Neural cell (in vitro differentiated cells): ENCODE measurements around the gene FAM107B. TPM values are rescaled to one million over a fixed set of nuclear protein-coding genes. Genes with fewer than 3 reads are reported as not detected.

Source experiments
- H2AFZ ChIP-seq: fragments of 200-600, 300-800 bp; sonication (generic), shearing (Covaris generic); 2 replicates; pipeline ENCODE4 v1.6.0; 2014; ENCODE audit warnings: low read depth, mild to moderate bottlenecking, antibody characterized with exemption, low read length, moderate library complexity
- H3F3A ChIP-seq: fragments of 200-600 bp; shearing (Covaris generic); 2 replicates; pipeline ENCODE4 v1.6.1; 2016; ENCODE audit warnings: mild to moderate bottlenecking, moderate library complexity, mixed read lengths, antibody characterized with exemption, low read length; ENCODE audit not compliant: insufficient read depth, poor library complexity, severe bottlenecking
- H3K27ac ChIP-seq: fragments of 200-600, 300-800 bp; sonication (generic), shearing (Covaris generic); 2 replicates; pipeline ENCODE4 v1.5.1; 2014; ENCODE audit warnings: mild to moderate bottlenecking, low read length, moderate library complexity
- H3K27me3 ChIP-seq: fragments of 300-800, 200-600 bp; sonication (generic), shearing (Covaris generic); 2 replicates; pipeline ENCODE4 v1.6.0; 2014; ENCODE audit warnings: mild to moderate bottlenecking, low read depth, low read length, moderate library complexity; ENCODE audit not compliant: insufficient read depth
- H3K36me3 ChIP-seq: fragments of 300-800, 200-600 bp; sonication (generic), shearing (Covaris generic); 2 replicates; pipeline ENCODE4 v1.5.1; 2014; ENCODE audit warnings: mild to moderate bottlenecking, antibody characterized with exemption, low read length, moderate library complexity; ENCODE audit not compliant: insufficient read depth
- H3K4me2 ChIP-seq: fragments of 300-800, 200-600 bp; sonication (generic), shearing (Covaris generic); 2 replicates; pipeline ENCODE4 v1.6.0; 2014; ENCODE audit warnings: mild to moderate bottlenecking, low read length
- H3K4me3 ChIP-seq: fragments of 300-800, 200-600 bp; sonication (generic), shearing (Covaris generic); 2 replicates; pipeline ENCODE4 v1.5.1; 2014; ENCODE audit warnings: mild to moderate bottlenecking, low read length, moderate library complexity
- H3K79me2 ChIP-seq: fragments of 200-600 bp; shearing (Covaris generic); replicated peaks from 2 replicates; pipeline ENCODE4 v1.6.0; 2014; ENCODE audit warnings: mild to moderate bottlenecking, low read length, moderate library complexity; ENCODE audit not compliant: insufficient read depth
- H3K9ac ChIP-seq: fragments of 300-800, 200-600 bp; sonication (generic), shearing (Covaris generic); 2 replicates; pipeline ENCODE4 v1.6.1; 2016; ENCODE audit warnings: mild to moderate bottlenecking, low read length, mixed read lengths
- H3K9me2 ChIP-seq: fragments of 200-600 bp; shearing (Covaris generic); 2 replicates; pipeline ENCODE4 v1.6.1; 2016; ENCODE audit warnings: mild to moderate bottlenecking, low read length, mixed read lengths; ENCODE audit not compliant: insufficient read depth
- H3K9me3 ChIP-seq: fragments of 200-600, 300-800 bp; sonication (generic), shearing (Covaris generic); 2 replicates; pipeline ENCODE4 v1.6.1; 2016; ENCODE audit warnings: mild to moderate bottlenecking, mixed run types, low read length, moderate library complexity, mixed read lengths
- H4K20me1 ChIP-seq: fragments of 200-600 bp; shearing (Covaris generic); 2 replicates; pipeline ENCODE4 v1.6.1; 2016; ENCODE audit warnings: mild to moderate bottlenecking, mixed run types; ENCODE audit not compliant: insufficient read depth
- CTCF ChIP-seq: fragments of 450-650 bp; IDR thresholded peaks from 2 replicates; pipeline ENCODE4 v1.5.1; 2014; ENCODE audit warnings: antibody characterized with exemption, mild to moderate bottlenecking, moderate library complexity; ENCODE audit not compliant: poor library complexity, severe bottlenecking
- EP300 ChIP-seq: fragments of 450-650 bp; conservative IDR thresholded peaks from 2 replicates; pipeline ENCODE4 v1.6.1; 2014; ENCODE audit warnings: antibody characterized with exemption, mild to moderate bottlenecking, moderate library complexity; ENCODE audit not compliant: poor library complexity, severe bottlenecking
- EZH2 ChIP-seq: fragments of 200-600, 300-800 bp; shearing (Covaris generic), sonication (generic); IDR thresholded peaks from 2 replicates; pipeline ENCODE4 v1.6.1; 2014; ENCODE audit warnings: antibody characterized with exemption, low read length, borderline replicate concordance, mild to moderate bottlenecking; ENCODE audit not compliant: insufficient read depth, poor library complexity, severe bottlenecking
- MXI1 ChIP-seq: fragments of 450-650 bp; conservative IDR thresholded peaks from 2 replicates; pipeline ENCODE4 v1.6.1; 2014; ENCODE audit warnings: antibody characterized with exemption, mild to moderate bottlenecking; ENCODE audit not compliant: poor library complexity, severe bottlenecking
- POLR2AphosphoS5 ChIP-seq: IDR thresholded peaks from 2 replicates; pipeline ENCODE4 v1.6.1; 2012
- RAD21 ChIP-seq: fragments of 450-650 bp; conservative IDR thresholded peaks from 2 replicates; pipeline ENCODE4 v1.6.1; 2014; ENCODE audit warnings: antibody characterized with exemption, mild to moderate bottlenecking, moderate library complexity
- REST ChIP-seq: IDR thresholded peaks from 2 replicates; pipeline ENCODE4 v1.6.1; 2012; ENCODE audit warnings: borderline replicate concordance
- SMC3 ChIP-seq: fragments of 450-650 bp; conservative IDR thresholded peaks from 2 replicates; pipeline ENCODE4 v1.6.1; 2014; ENCODE audit warnings: antibody characterized with exemption, mild to moderate bottlenecking, moderate library complexity; ENCODE audit not compliant: poor library complexity
- TAF1 ChIP-seq: IDR thresholded peaks from 2 replicates; pipeline ENCODE4 v1.6.1; 2012; ENCODE audit warnings: low read depth
- polyA plus RNA-seq: library from polyadenylated mRNA; depleted of rRNA; stranded (reverse); fragments of >200 nt; gene quantifications from 2 replicates; pipeline ENCODE4 v1.2.3, GENCODE V29; 2014

FAM107B gene
- polyA plus RNA-seq, 1 donor from 2014 or later, result 106 TPM

GRCh38 chr10:14699482-14699881 is 75.2 kb downstream of the FAM107B start:
- H2AFZ ChIP-seq, result no peak overlapping the region
- H3K9me3 ChIP-seq, result no peaks in the 10 kb centered on the region
- H3K4me3 ChIP-seq, result no peak overlapping the region
- no peak overlapping the region for H3K27ac ChIP-seq
- no peaks in the 10 kb centered on the region for H3K79me2 ChIP-seq
- H4K20me1 ChIP-seq, result no peaks in the 10 kb centered on the region
- H3K9ac ChIP-seq, result no peak overlapping the region
- no peak overlapping the region for H3K4me2 ChIP-seq
- H3K27me3 ChIP-seq, result no peaks in the 10 kb centered on the region
- no peaks in the 10 kb centered on the region for H3F3A ChIP-seq
- no peaks in the 10 kb centered on the region for H3K9me2 ChIP-seq
- H3K36me3 ChIP-seq, result no peaks in the 10 kb centered on the region
- TF ChIP-seq SMC3 (no peak), REST (no peak), MXI1 (no peak), EP300 (no peak), RAD21 (no peak), POLR2AphosphoS5 (no peak), CTCF (no peak), EZH2 (no peak), TAF1 (no peak)

GRCh38 chr10:14698829-14699170 is 75.9 kb downstream of the FAM107B start:
- Histone ChIP-seq H3K27me3 (no peaks in the 10 kb centered on the region), H3K4me3 (no peak overlapping the region), H3K79me2 (no peaks in the 10 kb centered on the region), H3K9me2 (no peaks in the 10 kb centered on the region), H3K4me2 (no peak overlapping the region), H3K9ac (no peak overlapping the region), H3F3A (no peaks in the 10 kb centered on the region), H3K36me3 (no peaks in the 10 kb centered on the region), H3K27ac (no peak overlapping the region), H2AFZ (no peak overlapping the region), H3K9me3 (no peaks in the 10 kb centered on the region), H4K20me1 (no peaks in the 10 kb centered on the region)
- TF ChIP-seq RAD21 (no peak), POLR2AphosphoS5 (no peak), EP300 (no peak), TAF1 (no peak), CTCF (no peak), MXI1 (no peak), SMC3 (no peak), EZH2 (no peak), REST (no peak)
